Measurements from ENCODE around the gene SHF. TPM values are rescaled to one million over a fixed set of nuclear protein-coding genes. Genes with fewer than 3 reads are reported as not detected.
"Not testable (repeated sequence)": the region's sequence is repeated elsewhere in the genome, so short reads cannot be mapped to it uniquely, and the experiment has no call there.

Gene SHF
- total and polyA plus RNA-seq, 2 of the 8 experiments (the other 6 are each of a cell fraction or from before 2014, with no cell fraction given), result 13.1 to 26.7 TPM

DNA sequence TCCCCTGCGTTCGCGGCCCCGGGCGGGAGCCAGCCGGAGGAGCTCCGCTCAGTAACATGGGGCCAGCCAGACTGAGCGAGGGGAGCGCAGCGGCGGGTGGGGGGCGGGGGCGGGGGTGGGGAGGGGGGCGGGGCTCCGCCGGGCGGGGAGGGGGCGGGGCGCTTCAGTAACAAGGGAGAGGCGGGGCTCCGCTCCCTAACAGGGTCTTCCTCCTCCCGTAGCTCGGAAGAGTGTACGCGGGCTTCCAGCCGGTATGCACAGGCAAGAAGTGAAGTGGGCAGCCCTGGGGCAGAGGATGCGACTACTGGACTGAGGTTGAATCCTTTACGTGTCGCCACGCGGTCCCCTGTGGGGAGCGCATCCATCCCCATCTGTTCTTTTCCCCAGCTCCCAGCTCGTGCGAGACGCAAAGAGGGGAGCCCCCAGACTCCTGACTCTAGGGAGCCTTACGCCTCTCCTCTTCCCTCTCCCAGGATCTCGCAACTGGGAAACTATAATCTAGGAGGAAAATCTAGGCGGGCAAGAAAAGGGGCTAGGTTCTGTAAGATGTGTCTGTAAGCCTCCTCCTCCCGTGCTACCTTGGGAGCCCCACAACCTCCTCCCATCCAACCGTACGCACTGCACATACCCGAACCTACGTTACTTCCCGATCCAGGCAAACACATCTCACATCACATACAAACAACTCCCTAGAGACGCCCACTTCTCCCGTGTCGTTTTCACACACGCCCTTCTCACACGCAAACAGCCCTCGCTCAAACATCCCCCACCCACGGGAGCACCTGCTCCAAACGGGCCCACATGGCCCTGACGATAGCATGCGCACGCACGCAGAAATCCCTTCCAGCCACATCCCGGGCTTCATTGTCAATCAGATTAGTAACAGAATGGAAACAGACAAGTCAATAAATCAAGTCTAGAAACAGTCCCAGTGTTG, at the start of gene SHF (continued):
- TF ChIP-seq SAP30 (IDR thresholded peaks at IDR 0.05; ENCODE audit: insufficient read depth, insufficient replicate concordance, low read length) (no peak), CBX5 (IDR thresholded peaks at IDR 0.05; ENCODE audit: low read depth, low read length) (no peak), JUND (IDR thresholded peaks at IDR 0.05; ENCODE audit: low read length) (no peak), CHD2 (IDR thresholded peaks at IDR 0.05; ENCODE audit: low read length) (no peak), CREB1 (IDR thresholded peaks at IDR 0.05) (no peak)

DNA sequence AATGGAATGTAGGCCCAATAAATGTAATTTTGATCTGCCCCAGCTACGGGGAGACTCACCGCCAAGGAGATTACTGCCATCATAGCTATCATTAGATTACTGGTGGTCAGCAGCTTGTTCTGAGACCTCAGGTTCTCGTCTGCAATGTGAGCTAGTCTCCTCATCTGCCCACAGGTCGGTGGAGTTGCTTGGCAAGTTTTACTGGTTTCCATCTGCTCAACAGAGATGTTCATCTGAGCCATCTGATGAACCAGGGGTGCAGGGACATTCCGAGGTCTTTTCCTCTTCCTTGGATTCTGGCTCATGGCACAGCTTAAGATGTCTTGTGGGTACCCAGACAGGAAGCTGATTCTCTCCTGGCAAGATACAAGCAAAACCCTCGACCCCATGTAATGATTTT, 49.0 kb upstream of the SHF start:
- DNase-seq (ENCODE audit: low read depth in 1 of 2, low spot score in 2 of 2); H3K23ac ChIP-seq (ENCODE audit: insufficient read length); H3K56ac ChIP-seq (replicated peaks; ENCODE audit: insufficient read length, low read depth, low read length); H3K27ac ChIP-seq (ENCODE audit: low read depth, low read length); H2BK12ac ChIP-seq (ENCODE audit: low read depth, low read length); FAIRE-seq; H3K79me1 ChIP-seq (ENCODE audit: low read depth, low read length); H3K4me3 ChIP-seq (ENCODE audit: extremely low read depth in 1 of 4, insufficient read depth in 2 of 4, low read depth in 3 of 4, low read length in 4 of 4); POLR2A ChIA-PET (ENCODE audit: partially characterized antibody); H4K91ac ChIP-seq (replicated peaks; ENCODE audit: insufficient read length, low read length); H3K9ac ChIP-seq (replicated peaks in 1 of 4; ENCODE audit: extremely low read depth in 1 of 4, low read depth in 3 of 4, low read length in 3 of 4); H2BK15ac ChIP-seq (ENCODE audit: low read length); H2AK5ac ChIP-seq (ENCODE audit: low read depth, low read length); H4K20me1 ChIP-seq (replicated peaks in 1 of 2; ENCODE audit: control insufficient read depth in 1 of 2, insufficient read depth in 2 of 2, low read length in 2 of 2); H4K5ac ChIP-seq (ENCODE audit: insufficient read length, low read depth, low read length); H3K4me2 ChIP-seq (ENCODE audit: insufficient read depth in 1 of 2, low read depth in 2 of 2, low read length in 2 of 2); H2BK120ac ChIP-seq (replicated peaks; ENCODE audit: low read depth, low read length); H4K8ac ChIP-seq (ENCODE audit: extremely low read depth, insufficient read depth, low read length); H2BK20ac ChIP-seq (ENCODE audit: low read length); H3K18ac ChIP-seq (ENCODE audit: extremely low read depth, low read length); H3K4me1 ChIP-seq (replicated peaks in 1 of 4; ENCODE audit: control insufficient read depth in 3 of 4, insufficient read depth in 4 of 4, low read length in 3 of 4); H3K27me3 ChIP-seq (replicated peaks in 1 of 4; ENCODE audit: control insufficient read depth in 3 of 4, extremely low read depth in 1 of 4, insufficient read depth in 3 of 4, low read length in 3 of 4); H2BK5ac ChIP-seq (ENCODE audit: low read depth, low read length); H3K79me2 ChIP-seq (ENCODE audit: control insufficient read depth in 1 of 2, insufficient read depth in 2 of 2, low read length in 2 of 2); H3K36me3 ChIP-seq (ENCODE audit: control insufficient read depth in 2 of 4, insufficient read depth in 4 of 4, low read length in 3 of 4); H3K4ac ChIP-seq (replicated peaks; ENCODE audit: insufficient read length, low read depth, low read length); H3K14ac ChIP-seq (ENCODE audit: insufficient read length); H2AFZ ChIP-seq (ENCODE audit: low read length); H3K23me2 ChIP-seq (ENCODE audit: low read depth, low read length): not testable (repeated sequence)
- H3K9me3 ChIP-seq (ENCODE audit: insufficient read depth in 2 of 2, low read depth in 1 of 2, low read length in 1 of 2), result peaks cover 18 to 44% of the 10 kb centered on the region in 2 experiments; a peak in 3 of 4 replicates
- 74% methylated on average over 6 of the region's 6 CpGs; no CpG with 5 or more reads in 1 of the 2 experiments for WGBS, 2 experiments (ENCODE audit: extremely low coverage in 1 of 2, insufficient coverage in 1 of 2, insufficient read length in 1 of 2, insufficient replicate concordance in 2 of 2, low coverage in 1 of 2, low lambda C conversion rate in 2 of 2, missing lambda C conversion rate in 1 of 2)
- CTCF ChIA-PET (ENCODE audit: partially characterized antibody), result interaction anchor here (1.1 to 2.2 kb wide), 4 partner anchors 17 to 146 kb away, joined by 3 to 10 read pairs (median 4); no protein-coding TSS in a partner anchor
